ENCODE measurements around the gene ANK2. TPM values are rescaled to one million over a fixed set of nuclear protein-coding genes. Genes with fewer than 3 reads are reported as not detected.

Gene ANK2
- total RNA-seq, 2 experiments from 2014 or later, result 1.8 to 2.4 TPM

GRCh38 chr4:113385281-113385899 is 335.9 kb downstream of the ANK2 start:
- CTCF ChIA-PET, result no interaction called here
- ATAC-seq (no peak), DNase-seq (no peak)
- H3K4me3 Mint-ChIP-seq, result no peak overlapping the region
- no peaks in the 10 kb centered on the region for H3K36me3 Mint-ChIP-seq
- H3K9me3 Mint-ChIP-seq (ENCODE audit: low read depth), result no peaks in the 10 kb centered on the region
- H3K4me1 Mint-ChIP-seq, result no peaks in the 10 kb centered on the region
- H3K27ac Mint-ChIP-seq, result no peak overlapping the region
- H3K27me3 Mint-ChIP-seq, result peaks cover 11% of the 10 kb centered on the region

DNA sequence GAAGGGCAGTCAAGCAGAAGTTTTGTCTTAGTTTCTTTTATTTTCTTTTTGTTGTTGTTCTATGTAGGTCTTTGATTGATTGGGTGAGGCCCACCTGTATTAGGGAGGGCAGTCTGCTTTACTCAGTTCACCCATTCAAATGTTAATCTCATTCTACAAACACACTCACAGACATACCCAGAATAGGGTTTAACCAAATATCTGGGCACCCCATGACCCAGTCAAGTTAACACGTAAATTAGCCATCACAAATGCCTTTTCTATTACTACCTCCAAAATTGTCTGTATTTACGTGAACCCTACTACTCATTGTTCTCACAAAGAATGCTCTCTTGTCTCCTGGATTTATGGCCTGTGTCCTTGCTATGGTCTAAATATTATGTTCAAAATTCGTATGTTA is 339.7 kb downstream of the ANK2 start:
- H3K27ac Mint-ChIP-seq, result no peak overlapping the region
- H3K4me1 Mint-ChIP-seq, result no peaks in the 10 kb centered on the region
- no peaks in the 10 kb centered on the region for H3K9me3 Mint-ChIP-seq (ENCODE audit: low read depth)
- DNase-seq, result no peak
- CTCF ChIA-PET, result no interaction called here
- H3K36me3 Mint-ChIP-seq, result no peaks in the 10 kb centered on the region
- H3K4me3 Mint-ChIP-seq, result no peak overlapping the region
- no peak for ATAC-seq
- H3K27me3 Mint-ChIP-seq, result peaks cover 8% of the 10 kb centered on the region

DNA sequence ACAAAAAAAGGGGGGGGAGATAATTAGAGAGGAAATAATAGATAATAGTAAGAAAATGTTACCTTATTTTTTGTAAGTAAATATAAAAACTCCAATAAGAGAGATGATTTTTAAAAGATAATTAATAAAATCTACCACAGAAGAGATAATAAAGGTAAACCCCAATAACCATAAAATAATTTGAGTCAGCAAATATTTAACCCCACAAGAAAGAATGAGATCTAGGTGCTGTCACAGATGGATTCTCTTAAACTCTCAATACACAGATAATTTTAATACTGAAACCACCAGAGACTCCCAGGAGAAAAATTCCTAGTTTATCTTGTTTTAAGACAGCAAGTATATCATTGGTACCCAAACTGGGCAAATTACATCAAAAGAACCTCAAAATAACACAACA is 341.4 kb downstream of the ANK2 start:
- Mint-ChIP-seq H3K9me3 (ENCODE audit: low read depth) (no peaks in the 10 kb centered on the region), H3K4me3 (no peak overlapping the region), H3K27me3 (peaks cover 7% of the 10 kb centered on the region), H3K36me3 (no peaks in the 10 kb centered on the region), H3K27ac (no peak overlapping the region), H3K4me1 (peaks cover 4% of the 10 kb centered on the region)
- DNase-seq, result no peak
- CTCF ChIA-PET, result no interaction called here
- ATAC-seq, result no peak

DNA sequence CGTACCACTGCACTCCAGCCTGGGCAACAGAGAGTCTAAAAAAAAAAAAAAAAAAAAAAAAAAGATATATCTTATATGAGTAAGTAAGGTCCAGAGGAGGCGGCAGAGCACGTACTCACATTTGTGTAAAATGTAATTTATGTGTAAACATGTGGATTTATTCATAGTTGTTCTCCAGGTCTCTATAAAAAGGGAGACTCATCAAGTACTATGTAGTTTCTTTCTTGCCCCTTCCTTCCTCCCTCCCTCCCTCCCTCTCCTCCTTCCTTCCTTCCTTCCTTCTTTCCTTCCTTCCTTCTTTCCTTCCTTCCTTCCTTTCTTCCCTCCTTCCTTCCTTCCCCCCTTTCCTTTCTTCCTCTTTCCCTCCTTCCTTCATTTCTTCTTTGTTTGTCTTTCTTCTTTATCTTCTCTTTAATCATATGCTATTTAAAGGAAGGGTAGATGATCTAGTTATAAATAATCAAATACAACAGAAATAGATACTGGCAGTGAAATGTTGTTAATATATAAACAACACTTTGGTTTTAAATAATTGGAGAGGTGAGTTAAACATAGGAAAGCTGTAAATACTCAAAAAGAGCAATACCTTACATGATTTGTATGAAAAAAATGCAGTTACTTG is 344.8 kb downstream of the ANK2 start:
- Mint-ChIP-seq H3K9me3 (ENCODE audit: low read depth) (no peaks in the 10 kb centered on the region), H3K4me3 (no peak overlapping the region), H3K27me3 (peaks cover 4% of the 10 kb centered on the region), H3K36me3 (no peaks in the 10 kb centered on the region), H3K27ac (no peak overlapping the region), H3K4me1 (peaks cover 4% of the 10 kb centered on the region)
- no peak for ATAC-seq
- no peak for DNase-seq
- CTCF ChIA-PET, result interaction anchor here (0.6 to 3.7 kb wide), 14 partner anchors 76 to 987 kb away, joined by 3 to 23 read pairs (median 3); no protein-coding TSS in a partner anchor

DNA sequence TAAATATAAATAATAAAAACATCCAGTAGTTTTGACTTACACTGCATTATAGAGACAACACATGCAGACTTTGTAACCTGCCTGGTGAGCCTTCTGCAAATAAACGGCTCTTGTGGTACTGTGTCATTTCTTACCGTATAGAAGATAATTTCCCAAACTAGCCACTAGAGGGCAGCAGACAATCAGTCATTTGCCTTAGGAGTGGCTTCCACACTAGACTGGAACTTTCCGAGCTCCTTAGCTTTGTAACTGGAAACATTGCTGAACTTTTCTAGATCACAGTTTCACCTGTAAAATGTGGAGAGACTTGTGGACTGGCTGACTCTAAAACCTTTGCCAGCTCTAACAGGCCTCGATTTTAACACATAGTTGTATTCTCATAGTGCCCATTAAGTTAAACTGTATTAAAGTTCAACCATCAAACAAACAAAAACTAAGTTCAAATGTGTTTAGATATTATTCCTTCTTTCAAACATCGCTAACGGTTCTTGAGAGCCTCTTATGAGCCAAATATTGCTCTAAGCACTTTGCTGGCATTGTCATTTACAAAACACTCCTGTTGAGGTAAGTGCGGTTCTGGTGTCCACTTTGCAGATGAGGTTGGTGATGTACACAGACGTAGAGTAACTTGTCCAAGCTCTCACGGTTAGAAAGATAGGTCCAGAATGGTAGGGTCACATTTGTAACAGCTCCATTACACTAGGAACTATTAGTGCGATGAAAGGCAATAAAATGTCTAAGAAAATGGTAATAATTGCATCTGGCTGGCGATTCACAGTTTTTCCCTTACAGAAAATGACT is 345.5 kb downstream of the ANK2 start:
- no peaks in the 10 kb centered on the region for H3K36me3 Mint-ChIP-seq
- DNase-seq, result peak; percentile 65

GRCh38 chr4:113397114-113397701 is 347.8 kb downstream of the ANK2 start:
- Mint-ChIP-seq H3K4me1 (peaks cover 4% of the 10 kb centered on the region), H3K36me3 (no peaks in the 10 kb centered on the region), H3K27me3 (peaks cover 4% of the 10 kb centered on the region), H3K4me3 (no peak overlapping the region), H3K9me3 (ENCODE audit: low read depth) (no peaks in the 10 kb centered on the region), H3K27ac (no peak overlapping the region)
- CTCF ChIA-PET, result interaction anchor here (0.7 kb wide), 1 partner anchor 570 kb away, joined by 3 read pairs; no protein-coding TSS in a partner anchor
- no peak for ATAC-seq
- no peak for DNase-seq

More for the DNA sequence above, 345.5 kb downstream of the ANK2 start:
- CTCF ChIA-PET, result interaction anchor here (0.6 to 3.7 kb wide), 15 partner anchors 8 to 986 kb away, joined by 3 to 23 read pairs (median 3); no protein-coding TSS in a partner anchor
- H3K27ac Mint-ChIP-seq, result no peak overlapping the region
- H3K4me3 Mint-ChIP-seq, result no peak overlapping the region
- no peaks in the 10 kb centered on the region for H3K9me3 Mint-ChIP-seq (ENCODE audit: low read depth)
- peaks cover 4% of the 10 kb centered on the region for H3K27me3 Mint-ChIP-seq
- H3K4me1 Mint-ChIP-seq, result peaks cover 4% of the 10 kb centered on the region
- ATAC-seq, result peak; percentile 95

DNA sequence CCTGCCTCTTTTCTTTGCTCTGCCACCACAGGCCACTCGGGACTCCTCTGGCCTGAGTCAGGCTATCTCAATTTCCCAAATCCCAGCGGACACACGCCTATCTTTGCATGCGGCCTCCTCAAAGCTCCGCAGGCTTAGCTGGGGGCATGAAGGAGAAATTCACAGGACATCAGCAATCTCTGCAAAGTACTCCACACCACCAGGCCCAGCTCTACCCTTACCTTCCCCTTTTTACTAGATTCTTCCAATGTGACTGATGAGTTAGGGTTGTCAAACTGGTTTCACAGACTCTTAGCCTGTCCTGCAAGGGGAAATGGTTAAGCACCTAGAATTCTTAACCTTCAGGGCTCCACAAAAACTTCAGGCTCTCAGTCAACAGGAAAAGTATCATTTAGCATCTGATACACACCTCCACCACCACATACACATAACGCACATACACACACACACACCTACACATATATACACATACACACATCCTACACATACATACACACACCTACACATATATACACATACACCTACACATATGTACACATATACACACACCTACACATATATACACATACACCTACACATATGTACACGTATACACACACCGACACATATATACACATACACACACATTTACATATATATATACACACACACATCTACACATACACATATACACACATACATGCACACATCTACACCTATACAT is 349.1 kb downstream of the ANK2 start:
- ATAC-seq (no peak), DNase-seq (no peak)
- Mint-ChIP-seq H3K4me1 (peaks cover 4% of the 10 kb centered on the region), H3K27ac (no peak overlapping the region), H3K4me3 (no peak overlapping the region), H3K9me3 (ENCODE audit: low read depth) (no peaks in the 10 kb centered on the region), H3K36me3 (no peaks in the 10 kb centered on the region), H3K27me3 (peaks cover 4% of the 10 kb centered on the region)
- CTCF ChIA-PET, result no interaction called here

DNA sequence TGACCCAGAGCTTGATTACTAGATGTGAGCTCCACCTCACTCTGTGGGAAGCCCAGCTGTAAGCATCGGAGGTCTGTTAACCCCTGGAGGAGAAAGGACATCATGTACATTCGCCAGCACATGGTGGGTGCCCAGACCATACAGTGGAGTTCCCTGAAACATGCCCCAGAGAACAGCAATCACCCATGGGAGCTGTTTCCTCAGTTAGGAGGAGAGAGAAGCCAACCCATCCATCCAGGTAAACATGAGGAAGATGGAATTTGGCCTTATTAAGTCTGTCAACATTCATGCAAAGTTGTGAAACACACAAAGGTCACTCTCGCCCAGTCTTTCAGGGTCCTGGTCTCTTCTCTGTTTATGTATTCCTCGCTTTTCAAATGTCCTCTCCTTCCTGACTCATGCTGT is 354.7 kb downstream of the ANK2 start:
- no peaks in the 10 kb centered on the region for H3K9me3 Mint-ChIP-seq (ENCODE audit: low read depth)
- H3K4me3 Mint-ChIP-seq, result no peak overlapping the region
- no peaks in the 10 kb centered on the region for H3K4me1 Mint-ChIP-seq
- H3K27ac Mint-ChIP-seq, result no peak overlapping the region
- CTCF ChIA-PET, result interaction anchor here (1.2 kb wide), 1 partner anchor 9 kb away, joined by 3 read pairs; no protein-coding TSS in a partner anchor
- no peak for ATAC-seq
- H3K27me3 Mint-ChIP-seq, result no peaks in the 10 kb centered on the region
- no peak for DNase-seq
- no peaks in the 10 kb centered on the region for H3K36me3 Mint-ChIP-seq

DNA sequence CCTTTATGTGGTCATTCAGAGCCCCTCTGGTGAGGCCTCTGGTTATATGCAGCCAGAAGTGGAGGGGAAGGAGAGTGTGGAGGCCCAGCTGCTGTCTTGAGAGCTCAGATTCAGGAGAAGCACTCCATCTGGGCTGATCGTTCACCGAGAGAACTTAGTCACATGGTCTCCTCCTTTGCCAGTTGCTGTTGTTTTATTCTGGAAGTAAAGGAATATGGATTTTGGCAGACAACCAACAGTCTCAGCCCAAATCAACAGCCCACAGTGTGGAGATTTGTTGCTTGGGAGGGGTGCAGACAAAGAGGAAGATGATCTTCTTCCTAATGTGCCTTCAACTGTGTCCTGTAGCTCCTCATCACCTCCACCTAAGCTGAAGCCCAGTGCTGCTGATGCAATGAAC is 355.4 kb downstream of the ANK2 start:
- ATAC-seq, result no peak
- CTCF ChIA-PET, result no interaction called here

GRCh38 chr4:113405874-113406722 is 356.6 kb downstream of the ANK2 start:
- ATAC-seq, result no peak
- Mint-ChIP-seq H3K4me3 (no peak overlapping the region), H3K27ac (no peak overlapping the region), H3K27me3 (no peaks in the 10 kb centered on the region), H3K9me3 (ENCODE audit: low read depth) (no peaks in the 10 kb centered on the region), H3K36me3 (no peaks in the 10 kb centered on the region), H3K4me1 (no peaks in the 10 kb centered on the region)
- CTCF ChIA-PET, result interaction anchor here (1.7 kb wide), 1 partner anchor 11 kb away, joined by 5 read pairs; no protein-coding TSS in a partner anchor
- DNase-seq, result no peak

More for the DNA sequence above, 355.4 kb downstream of the ANK2 start:
- H3K4me3 Mint-ChIP-seq, result no peak overlapping the region
- H3K36me3 Mint-ChIP-seq, result no peaks in the 10 kb centered on the region
- no peak overlapping the region for H3K27ac Mint-ChIP-seq
- no peaks in the 10 kb centered on the region for H3K27me3 Mint-ChIP-seq
- DNase-seq, result no peak
- no peaks in the 10 kb centered on the region for H3K9me3 Mint-ChIP-seq (ENCODE audit: low read depth)
- no peaks in the 10 kb centered on the region for H3K4me1 Mint-ChIP-seq

- no peak overlapping the region for H3K27ac Mint-ChIP-seq
- H3K4me1 Mint-ChIP-seq, result no peaks in the 10 kb centered on the region
- CTCF ChIA-PET, result interaction anchor here (1.7 kb wide), 1 partner anchor 11 kb away, joined by 5 read pairs; no protein-coding TSS in a partner anchor
- no peaks in the 10 kb centered on the region for H3K9me3 Mint-ChIP-seq (ENCODE audit: low read depth)
- no peak for DNase-seq
- H3K36me3 Mint-ChIP-seq, result no peaks in the 10 kb centered on the region
- H3K27me3 Mint-ChIP-seq, result peaks cover 4% of the 10 kb centered on the region
- H3K4me3 Mint-ChIP-seq, result no peak overlapping the region
- no peak for ATAC-seq
Measured at GRCh38 chr4:113406723-113407016, 357.2 kb downstream of the ANK2 start.

- CTCF ChIA-PET, result interaction anchor here (1.7 kb wide), 1 partner anchor 12 kb away, joined by 5 read pairs; no protein-coding TSS in a partner anchor
- Mint-ChIP-seq H3K4me3 (no peak overlapping the region), H3K27me3 (peaks cover 8% of the 10 kb centered on the region), H3K4me1 (no peaks in the 10 kb centered on the region), H3K9me3 (ENCODE audit: low read depth) (no peaks in the 10 kb centered on the region), H3K36me3 (no peaks in the 10 kb centered on the region), H3K27ac (no peak overlapping the region)
- DNase-seq (no peak), ATAC-seq (no peak)
Measured at GRCh38 chr4:113407409-113407808, 358.0 kb downstream of the ANK2 start.
